Loucy (cell line): ENCODE data around the gene SLC25A17.

Source experiments
- H2AFZ ChIP-seq: fragments of 200-600 bp; sonication (generic); 2 replicates; pipeline ENCODE4 v1.6.0; 2016; ENCODE audit warnings: antibody characterized with exemption, mild to moderate bottlenecking, low read length, moderate library complexity
- H3F3A ChIP-seq: fragments of 200-600 bp; 2 replicates; pipeline ENCODE4 v1.6.0; 2016; ENCODE audit warnings: antibody characterized with exemption, low read depth, mild to moderate bottlenecking
- H3K27me3 ChIP-seq: fragments of 200-600 bp; sonication (generic); 2 replicates; pipeline ENCODE4 v1.6.1; 2014; ENCODE audit warnings: low read length, mild to moderate bottlenecking; ENCODE audit not compliant: insufficient read depth, poor library complexity, severe bottlenecking
- H3K36me3 ChIP-seq: fragments of 200-600 bp; sonication (generic); 2 replicates; pipeline ENCODE4 v1.6.1; 2016; ENCODE audit warnings: low read length; ENCODE audit not compliant: insufficient read depth
- H3K4me1 ChIP-seq: fragments of 200-600 bp; sonication (generic); 2 replicates; pipeline ENCODE4 v1.5.1; 2014; ENCODE audit warnings: low read length, mild to moderate bottlenecking; ENCODE audit not compliant: insufficient read depth, poor library complexity, severe bottlenecking
- H3K4me2 ChIP-seq: fragments of 200-600 bp; sonication (generic); 2 replicates; pipeline ENCODE4 v1.6.0; 2014; ENCODE audit warnings: antibody characterized with exemption, low read length, low read depth, mild to moderate bottlenecking; ENCODE audit not compliant: poor library complexity, severe bottlenecking
- H3K4me3 ChIP-seq: fragments of 200-600 bp; sonication (generic); 2 replicates; pipeline ENCODE4 v1.5.1; 2014; ENCODE audit warnings: low read length, mild to moderate bottlenecking, mixed read lengths; ENCODE audit not compliant: poor library complexity, severe bottlenecking
- H3K79me2 ChIP-seq: fragments of 200-600 bp; sonication (generic); 2 replicates; pipeline ENCODE4 v1.6.1; 2014; ENCODE audit warnings: low read length; ENCODE audit not compliant: insufficient read depth
- H3K9ac ChIP-seq: fragments of 200-600 bp; sonication (generic); 2 replicates; pipeline ENCODE4 v1.6.0; 2014; ENCODE audit warnings: mild to moderate bottlenecking, low read depth, low read length, moderate library complexity; ENCODE audit not compliant: poor library complexity, severe bottlenecking
- H3K9me2 ChIP-seq: fragments of 200-600 bp; sonication (generic); replicated peaks from 2 replicates; pipeline ENCODE4 v1.6.1; 2016; ENCODE audit warnings: low read depth, low read length, mixed read lengths
- H3K9me3 ChIP-seq: fragments of 200-600 bp; sonication (generic); 2 replicates; pipeline ENCODE4 v1.6.1; 2014; ENCODE audit warnings: mild to moderate bottlenecking, antibody characterized with exemption, low read length, low read depth; ENCODE audit not compliant: insufficient read depth
- H4K20me1 ChIP-seq: fragments of 200-600 bp; sonication (generic); 2 replicates; pipeline ENCODE4 v1.6.0; 2014; ENCODE audit warnings: antibody characterized with exemption, low read length, mild to moderate bottlenecking; ENCODE audit not compliant: insufficient read depth, poor library complexity, severe bottlenecking
- CTCF ChIP-seq: fragments of 200-600 bp; sonication (generic); conservative IDR thresholded peaks from 2 replicates; pipeline ENCODE4 v1.5.1; 2014; ENCODE audit warnings: mild to moderate bottlenecking, antibody characterized with exemption, low read length
- EZH2phosphoT487 ChIP-seq: fragments of 200-600 bp; IDR thresholded peaks from 2 replicates; pipeline ENCODE4 v1.6.1; 2018; ENCODE audit warnings: antibody characterized with exemption, mild to moderate bottlenecking, moderate library complexity, borderline replicate concordance

SLC25A17 gene

GRCh38 chr22:40741116-40741515 is 78.0 kb downstream of the SLC25A17 start:
- Histone ChIP-seq H2AFZ (no peak overlapping the region), H3K36me3 (no peaks in the 10 kb centered on the region), H3K4me2 (no peak overlapping the region), H3K4me1 (peaks cover 11% of the 10 kb centered on the region), H3K9me2 (no peaks in the 10 kb centered on the region), H3K79me2 (no peaks in the 10 kb centered on the region), H3K9ac (no peak overlapping the region), H3K4me3 (no peak overlapping the region), H3K27me3 (no peaks in the 10 kb centered on the region), H3F3A (no peaks in the 10 kb centered on the region), H3K9me3 (no peaks in the 10 kb centered on the region), H4K20me1 (no peaks in the 10 kb centered on the region)
- no peak for TF ChIP-seq EZH2phosphoT487
- no peak for TF ChIP-seq CTCF

GRCh38 chr22:40739721-40740120 is 79.4 kb downstream of the SLC25A17 start:
- Histone ChIP-seq H3K4me2 (peak overlapping the region; percentile 13), H3K36me3 (no peaks in the 10 kb centered on the region), H3K79me2 (no peaks in the 10 kb centered on the region), H4K20me1 (no peaks in the 10 kb centered on the region), H3K4me3 (no peak overlapping the region), H3K9me3 (no peaks in the 10 kb centered on the region), H3F3A (no peaks in the 10 kb centered on the region), H3K9me2 (no peaks in the 10 kb centered on the region), H3K27me3 (no peaks in the 10 kb centered on the region), H3K4me1 (peaks cover 11% of the 10 kb centered on the region), H2AFZ (peak overlapping the region; percentile 68), H3K9ac (peak overlapping the region; percentile 2)
- TF ChIP-seq EZH2phosphoT487 (no peak), CTCF (no peak)

GRCh38 chr22:40733919-40734318 is 85.2 kb downstream of the SLC25A17 start:
- H3F3A ChIP-seq: peaks cover 2% of the 10 kb centered on the region; the same call in 1 of the 2 replicates
- H3K27me3 ChIP-seq: no peaks in the 10 kb centered on the region
- no peaks in the 10 kb centered on the region for H3K9me3 ChIP-seq
- H2AFZ ChIP-seq: no peak overlapping the region; the same call in 1 of the 2 replicates
- no peaks in the 10 kb centered on the region for H3K9me2 ChIP-seq
- H3K4me2 ChIP-seq: no peak overlapping the region
- H3K36me3 ChIP-seq: no peaks in the 10 kb centered on the region
- TF ChIP-seq EZH2phosphoT487 (no peak), CTCF (no peak)
- no peaks in the 10 kb centered on the region for H4K20me1 ChIP-seq
- H3K79me2 ChIP-seq: no peaks in the 10 kb centered on the region
- H3K4me3 ChIP-seq: no peak overlapping the region
- no peak overlapping the region for H3K9ac ChIP-seq
- H3K4me1 ChIP-seq: peaks cover 40% of the 10 kb centered on the region
